Measurements from ENCODE around the gene CHSY1.

DNA sequence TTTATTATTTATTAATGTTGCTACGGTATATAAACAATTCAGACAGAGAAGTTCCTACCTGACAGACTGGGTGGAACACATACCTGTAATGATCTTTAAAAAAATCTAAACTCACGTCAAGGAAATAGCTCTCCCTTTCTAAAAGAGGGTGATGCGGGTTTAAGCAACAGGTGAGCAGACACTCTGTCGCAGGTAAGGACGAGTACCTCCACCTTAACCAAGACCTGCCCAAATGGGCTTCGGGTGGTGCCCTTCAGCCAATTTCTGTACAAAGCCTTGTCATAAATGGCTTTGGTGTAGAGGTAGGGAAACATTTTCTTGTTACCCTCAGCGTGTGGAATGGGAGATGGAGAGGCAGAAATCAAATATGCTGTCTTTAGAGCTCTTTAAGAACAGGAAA lies 67.0 kb downstream of the CHSY1 start:
- TF ChIP-seq, protein P1, sequence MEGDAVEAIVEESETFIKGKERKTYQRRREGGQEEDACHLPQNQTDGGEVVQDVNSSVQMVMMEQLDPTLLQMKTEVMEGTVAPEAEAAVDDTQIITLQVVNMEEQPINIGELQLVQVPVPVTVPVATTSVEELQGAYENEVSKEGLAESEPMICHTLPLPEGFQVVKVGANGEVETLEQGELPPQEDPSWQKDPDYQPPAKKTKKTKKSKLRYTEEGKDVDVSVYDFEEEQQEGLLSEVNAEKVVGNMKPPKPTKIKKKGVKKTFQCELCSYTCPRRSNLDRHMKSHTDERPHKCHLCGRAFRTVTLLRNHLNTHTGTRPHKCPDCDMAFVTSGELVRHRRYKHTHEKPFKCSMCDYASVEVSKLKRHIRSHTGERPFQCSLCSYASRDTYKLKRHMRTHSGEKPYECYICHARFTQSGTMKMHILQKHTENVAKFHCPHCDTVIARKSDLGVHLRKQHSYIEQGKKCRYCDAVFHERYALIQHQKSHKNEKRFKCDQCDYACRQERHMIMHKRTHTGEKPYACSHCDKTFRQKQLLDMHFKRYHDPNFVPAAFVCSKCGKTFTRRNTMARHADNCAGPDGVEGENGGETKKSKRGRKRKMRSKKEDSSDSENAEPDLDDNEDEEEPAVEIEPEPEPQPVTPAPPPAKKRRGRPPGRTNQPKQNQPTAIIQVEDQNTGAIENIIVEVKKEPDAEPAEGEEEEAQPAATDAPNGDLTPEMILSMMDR (conservative IDR thresholded peaks at IDR 0.05) = no peak
- no peak for TF ChIP-seq ZFX (IDR thresholded peaks at IDR 0.05)
